HG03558 (cell line): ENCODE results near the gene GAS7.
"Not testable (repeated sequence)": the region's sequence is repeated elsewhere in the genome, so short reads cannot be mapped to it uniquely, and the experiment has no call there.

Experiments used
- ATAC-seq: cut with Tn5 transposase; IDR thresholded peaks from one replicate; pipeline ENCODE4 v1.9.1; 2021; ENCODE audit warnings: moderate number of reproducible peaks; ENCODE audit not compliant: unreplicated experiment; ENCODE audit errors: extremely low read depth

GAS7 gene

DNA sequence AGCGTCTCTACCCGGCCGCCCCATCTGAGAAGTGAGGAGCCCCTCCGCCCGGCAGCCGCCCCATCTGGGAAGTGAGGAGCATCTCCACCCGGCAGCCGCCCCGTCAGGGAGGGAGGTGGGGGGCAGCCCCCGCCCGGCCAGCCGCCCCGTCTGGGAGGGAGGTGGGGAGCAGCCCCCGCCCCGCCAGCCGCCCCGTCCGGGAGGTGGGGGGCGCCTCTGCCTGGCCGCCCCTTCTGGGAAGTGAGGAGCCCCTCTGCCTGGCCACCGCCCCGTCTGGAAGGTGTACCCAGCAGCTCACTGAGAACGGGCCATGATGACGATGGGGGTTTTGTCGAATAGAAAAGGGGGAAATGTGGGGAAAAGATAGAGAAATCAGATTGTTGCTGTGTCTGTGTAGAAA is 140.9 kb downstream of the GAS7 start:
- not testable (repeated sequence) for ATAC-seq

- no peak for ATAC-seq
These were observed 143.0 kb downstream of the GAS7 start for GRCh38 chr17:10055262-10055975.

DNA sequence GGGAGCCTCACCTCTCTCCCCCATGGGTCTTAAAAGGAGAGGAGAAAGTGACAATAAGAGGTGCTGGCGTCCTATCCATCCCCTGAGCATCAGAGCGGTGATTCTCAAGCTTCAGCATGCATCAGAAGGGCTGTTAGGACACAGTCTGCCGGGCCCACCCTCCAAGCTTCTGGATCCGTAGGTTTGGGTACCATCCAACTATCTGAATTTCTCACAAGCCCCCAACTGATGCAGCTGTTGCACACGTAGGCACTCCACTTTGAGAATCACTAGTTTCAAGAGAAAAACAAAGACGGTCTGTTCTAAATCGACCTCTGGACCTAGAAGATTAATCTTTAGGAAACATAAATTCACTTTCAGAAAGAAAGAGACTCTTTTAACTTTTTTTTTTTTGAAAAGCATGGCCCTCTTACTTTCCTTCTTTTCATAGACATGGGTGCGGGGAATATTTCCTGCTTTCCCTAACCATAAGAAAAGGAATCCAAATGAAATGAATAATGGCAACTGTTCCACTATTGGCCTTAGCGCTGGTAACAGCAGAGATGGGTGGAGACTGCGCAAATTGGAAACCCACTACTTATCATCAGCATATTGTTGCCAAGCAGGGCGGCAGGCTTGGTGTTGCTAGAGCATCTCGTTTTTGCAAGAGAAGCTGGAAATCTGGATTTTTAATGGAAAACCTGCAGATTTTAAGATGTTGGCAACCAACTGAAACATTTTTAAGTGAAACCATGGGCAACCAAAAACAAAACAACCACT is 144.4 kb downstream of the GAS7 start:
- ATAC-seq, result no peak

GRCh38 chr17:10052106-10052813 is 146.1 kb downstream of the GAS7 start:
- no peak for ATAC-seq

- ATAC-seq, result peak; percentile 14
These were observed 147.3 kb downstream of the GAS7 start for GRCh38 chr17:10051112-10051511.

DNA sequence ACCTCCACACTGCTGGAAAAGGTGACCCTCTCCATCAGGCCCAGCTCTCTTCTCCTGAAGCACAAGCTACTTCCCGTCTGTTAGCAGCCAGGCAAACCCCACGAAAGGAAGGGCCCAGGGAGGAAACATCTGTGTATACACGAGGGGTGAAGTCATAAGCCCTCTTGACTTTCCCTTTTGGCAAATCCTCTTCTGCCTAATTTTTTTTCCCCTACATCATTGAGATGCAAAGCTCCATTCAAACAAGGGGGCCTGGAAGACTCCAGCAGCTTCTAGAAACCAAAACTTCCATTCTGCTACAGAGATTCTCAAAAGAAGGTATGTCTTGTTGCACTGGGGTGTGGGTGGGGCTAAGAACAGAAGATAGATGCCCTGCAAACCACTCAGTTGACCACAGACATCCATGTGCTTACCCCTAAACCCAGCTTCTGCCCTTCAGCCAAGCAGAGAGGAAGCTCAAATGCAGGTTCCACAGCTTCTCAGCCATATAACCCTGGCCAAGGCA is 147.8 kb downstream of the GAS7 start:
- peak; percentile 38 for ATAC-seq

GRCh38 chr17:10048629-10049350 is 149.6 kb downstream of the GAS7 start:
- no peak for ATAC-seq

DNA sequence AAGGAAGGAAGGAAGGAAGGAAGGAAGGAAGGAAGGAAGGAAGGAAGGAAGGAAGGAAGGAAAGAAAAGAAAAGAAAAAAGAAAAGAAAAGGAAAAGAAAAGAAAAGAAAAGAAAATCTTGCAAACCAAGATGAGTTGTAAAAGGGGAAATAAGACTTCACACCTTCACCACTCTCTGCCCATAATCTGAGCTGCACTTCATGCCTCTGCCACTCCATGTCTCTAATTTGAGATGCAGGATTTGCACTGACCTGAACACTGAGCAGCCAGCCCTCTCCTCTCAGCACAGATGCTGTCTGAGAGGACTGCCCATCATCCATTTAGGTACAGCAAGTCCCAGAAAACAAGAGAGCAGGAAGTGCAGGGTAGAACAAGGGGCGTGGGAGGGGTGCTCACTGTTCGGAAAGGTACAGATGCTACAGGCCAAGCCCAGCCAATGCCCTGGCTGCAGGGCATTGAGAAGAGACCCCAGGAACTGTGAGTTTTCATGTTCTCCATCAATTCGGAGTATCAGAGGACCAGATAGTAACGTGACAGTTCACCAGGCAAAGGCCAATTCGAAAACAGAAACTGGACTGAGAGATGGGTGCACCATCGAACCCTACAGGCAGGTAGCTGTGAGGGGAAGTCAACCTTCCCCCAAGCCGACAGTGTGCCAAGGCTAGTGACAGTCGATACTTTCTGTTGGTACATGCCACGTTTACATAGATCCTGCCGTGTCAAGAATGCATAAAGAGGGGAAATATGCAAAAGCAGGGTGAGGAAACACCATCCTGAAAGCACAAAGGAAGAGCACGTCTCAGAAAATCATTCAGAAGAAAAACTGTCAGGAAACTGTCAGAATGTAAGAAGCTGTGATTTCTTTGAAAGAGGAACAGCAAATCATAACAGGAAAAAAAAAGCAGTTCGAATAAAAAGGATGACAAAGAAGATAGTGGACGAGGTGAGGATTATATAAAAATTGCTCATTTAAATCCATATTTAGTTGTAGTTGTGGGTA is 151.3 kb downstream of the GAS7 start:
- no peak for ATAC-seq

DNA sequence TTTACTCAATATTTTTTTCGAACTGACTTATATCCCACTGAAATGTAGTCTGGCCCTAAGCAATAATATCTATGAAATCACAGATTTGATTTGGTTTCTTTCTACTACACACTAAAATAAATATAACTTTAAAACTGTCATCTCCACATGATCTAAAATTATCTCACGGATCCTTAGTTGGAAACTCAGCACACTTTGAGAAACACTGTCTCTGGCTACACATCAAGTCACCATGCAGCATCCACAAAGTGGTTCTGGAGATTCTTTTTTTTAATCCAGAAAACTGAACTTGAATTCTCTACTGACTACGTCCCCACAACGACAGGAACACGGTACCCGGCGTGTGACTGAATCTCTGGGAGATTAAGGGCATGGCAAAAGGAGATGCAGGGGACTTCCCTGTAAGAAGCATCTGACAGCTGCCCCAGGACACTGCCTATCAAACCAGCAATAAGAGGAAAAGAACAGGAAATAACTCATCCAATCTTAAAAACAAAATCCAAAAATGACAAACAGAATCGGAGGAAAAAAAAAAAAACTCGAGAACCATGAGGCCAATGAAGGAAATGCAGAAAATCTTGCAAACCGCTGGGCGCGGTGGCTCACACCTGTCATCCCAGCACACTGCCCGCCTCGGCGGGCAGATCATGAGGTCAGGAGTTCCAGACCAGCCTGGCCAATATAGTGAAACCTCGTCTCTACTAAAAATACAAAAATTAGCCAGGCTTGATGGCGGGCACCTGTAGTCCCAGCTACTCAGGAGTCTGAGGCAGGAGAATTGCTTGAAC is 152.3 kb downstream of the GAS7 start:
- no peak for ATAC-seq

GRCh38 chr17:10042589-10043244 is 155.7 kb downstream of the GAS7 start:
- ATAC-seq, result no peak

DNA sequence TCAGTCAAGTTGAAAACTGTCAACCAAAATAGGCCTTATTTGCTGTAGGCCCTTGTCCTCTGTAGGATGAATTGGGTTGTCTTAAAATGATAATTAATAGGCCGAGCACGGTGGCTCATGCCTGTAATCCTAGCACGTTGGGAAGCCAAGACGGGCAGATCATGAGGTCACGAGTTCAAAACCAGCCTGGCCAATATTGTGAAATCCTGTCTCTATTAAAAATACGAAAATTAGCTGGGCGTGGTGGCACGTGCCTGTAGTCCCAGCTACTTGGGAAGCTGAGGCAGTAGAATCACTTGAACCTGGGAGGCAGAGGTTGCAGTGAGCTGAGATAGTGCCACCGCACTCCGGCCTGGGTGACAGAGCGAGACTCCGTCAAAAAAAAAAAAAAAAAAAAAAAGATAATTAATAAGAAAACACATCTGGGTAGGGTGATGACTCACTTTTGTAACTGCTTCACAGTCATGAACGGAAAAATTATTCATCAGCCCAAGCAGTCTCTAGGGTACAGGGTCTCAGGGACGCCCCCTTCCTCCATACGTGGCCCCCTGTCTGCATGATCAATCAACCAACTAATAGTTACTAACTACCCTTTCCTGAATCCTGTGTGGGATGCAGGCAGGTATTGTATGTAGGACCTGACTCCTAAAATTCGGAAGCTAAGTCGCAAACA is 156.4 kb downstream of the GAS7 start:
- no peak for ATAC-seq

GRCh38 chr17:10041287-10041612 is 157.2 kb downstream of the GAS7 start:
- no peak for ATAC-seq

GRCh38 chr17:10036511-10037061 is 161.8 kb downstream of the GAS7 start:
- no peak for ATAC-seq

- ATAC-seq, result no peak
These were observed 162.5 kb downstream of the GAS7 start for GRCh38 chr17:10035885-10036284.

DNA sequence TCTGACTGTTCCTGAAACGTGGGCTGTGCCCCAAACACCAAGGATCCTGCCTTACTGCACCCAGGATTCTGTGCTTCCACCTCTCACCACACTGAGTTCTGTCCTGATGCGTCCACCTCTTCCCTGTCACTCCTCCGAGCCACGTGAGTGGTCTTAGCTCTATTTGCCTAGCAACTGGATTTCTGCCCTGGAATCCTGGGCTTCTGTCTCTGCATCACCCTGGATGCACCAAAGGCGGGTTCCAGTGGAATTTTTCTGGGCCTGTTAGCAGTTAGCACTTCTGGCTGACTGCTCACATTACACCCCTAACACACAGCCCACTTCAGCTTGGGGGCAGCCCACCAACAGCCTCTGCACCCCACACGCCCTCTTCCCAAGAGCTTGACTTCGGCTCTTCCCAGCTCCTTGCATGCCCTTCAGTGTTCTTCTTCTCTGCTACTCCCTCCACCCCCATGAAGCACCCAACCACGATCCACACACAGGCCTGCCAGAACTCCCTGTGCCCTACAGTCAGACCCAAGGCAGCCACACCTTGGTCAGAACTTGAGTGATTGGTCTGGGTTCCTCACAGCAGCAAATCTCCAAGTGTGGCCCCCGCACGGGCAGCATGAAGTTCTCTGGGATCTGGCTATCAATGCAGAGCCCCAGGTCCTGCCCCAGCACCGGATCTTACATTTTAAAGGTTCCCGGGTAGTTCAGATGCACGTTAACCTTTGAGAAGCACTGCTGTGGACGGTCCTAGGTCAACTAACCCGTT is 163.5 kb downstream of the GAS7 start:
- ATAC-seq, result no peak

DNA sequence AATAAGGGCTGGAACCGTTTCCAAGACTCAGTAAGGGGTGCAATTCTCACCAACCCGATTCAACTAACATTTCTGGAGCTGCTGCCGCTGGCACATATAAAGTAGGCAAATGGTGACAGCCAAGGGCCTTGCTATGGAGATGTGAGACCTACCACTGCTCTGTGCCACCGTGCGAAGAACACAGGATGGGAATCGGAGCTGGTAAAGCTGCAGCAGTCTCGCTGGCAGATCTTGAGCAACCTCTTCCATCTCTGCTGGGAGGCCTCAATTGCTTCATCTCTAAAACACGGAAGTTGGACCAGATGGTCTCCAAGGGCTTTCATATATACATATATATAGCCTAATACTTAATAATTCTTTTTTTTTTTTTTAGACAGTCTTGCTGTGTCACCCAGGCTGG is 164.4 kb downstream of the GAS7 start:
- ATAC-seq, result no peak

DNA sequence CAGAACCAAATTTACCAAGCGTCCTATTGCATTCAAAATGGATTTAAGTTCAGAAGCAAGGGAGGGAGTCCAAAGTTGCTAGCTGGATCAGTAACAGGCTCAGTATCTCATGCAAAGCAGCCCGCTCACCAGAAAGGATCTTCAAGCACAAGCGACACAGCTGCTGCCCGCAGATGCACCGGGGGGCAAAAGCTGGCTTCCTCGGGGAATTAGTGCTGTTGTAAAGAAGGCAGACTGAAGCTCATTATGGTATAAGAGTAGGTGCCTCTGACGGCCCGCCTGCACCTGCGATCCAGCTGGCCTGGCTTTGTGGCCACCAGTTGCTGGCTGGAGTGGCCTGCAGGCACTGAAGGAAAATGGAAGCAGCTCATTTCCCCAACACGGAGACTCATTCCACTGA is 165.0 kb downstream of the GAS7 start:
- ATAC-seq, result no peak
